AG10803 (cell line): ENCODE data around the gene LUM.

Experiments used
- DNase-seq: peaks from one replicate; pipeline ENCODE4 v3.0.0; 2010; ENCODE audit warnings: low read depth
- H3K4me3 ChIP-seq: 2 replicates; pipeline ENCODE4 v1.5.1; 2011; ENCODE audit warnings: mild to moderate bottlenecking, low read length, control low read depth
- TF ChIP-seq, protein P1 (sequence below): conservative IDR thresholded peaks from 2 replicates; pipeline ENCODE4 v1.5.1; 2011; ENCODE audit warnings: mild to moderate bottlenecking, low read length, control low read depth, inconsistent platforms

The LUM gene

GRCh38 chr12:91061091-91061490 is 50.2 kb downstream of the LUM start:
- no peak overlapping the region for H3K4me3 ChIP-seq
- TF ChIP-seq, protein P1, sequence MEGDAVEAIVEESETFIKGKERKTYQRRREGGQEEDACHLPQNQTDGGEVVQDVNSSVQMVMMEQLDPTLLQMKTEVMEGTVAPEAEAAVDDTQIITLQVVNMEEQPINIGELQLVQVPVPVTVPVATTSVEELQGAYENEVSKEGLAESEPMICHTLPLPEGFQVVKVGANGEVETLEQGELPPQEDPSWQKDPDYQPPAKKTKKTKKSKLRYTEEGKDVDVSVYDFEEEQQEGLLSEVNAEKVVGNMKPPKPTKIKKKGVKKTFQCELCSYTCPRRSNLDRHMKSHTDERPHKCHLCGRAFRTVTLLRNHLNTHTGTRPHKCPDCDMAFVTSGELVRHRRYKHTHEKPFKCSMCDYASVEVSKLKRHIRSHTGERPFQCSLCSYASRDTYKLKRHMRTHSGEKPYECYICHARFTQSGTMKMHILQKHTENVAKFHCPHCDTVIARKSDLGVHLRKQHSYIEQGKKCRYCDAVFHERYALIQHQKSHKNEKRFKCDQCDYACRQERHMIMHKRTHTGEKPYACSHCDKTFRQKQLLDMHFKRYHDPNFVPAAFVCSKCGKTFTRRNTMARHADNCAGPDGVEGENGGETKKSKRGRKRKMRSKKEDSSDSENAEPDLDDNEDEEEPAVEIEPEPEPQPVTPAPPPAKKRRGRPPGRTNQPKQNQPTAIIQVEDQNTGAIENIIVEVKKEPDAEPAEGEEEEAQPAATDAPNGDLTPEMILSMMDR: no peak
- no peak for DNase-seq

DNA sequence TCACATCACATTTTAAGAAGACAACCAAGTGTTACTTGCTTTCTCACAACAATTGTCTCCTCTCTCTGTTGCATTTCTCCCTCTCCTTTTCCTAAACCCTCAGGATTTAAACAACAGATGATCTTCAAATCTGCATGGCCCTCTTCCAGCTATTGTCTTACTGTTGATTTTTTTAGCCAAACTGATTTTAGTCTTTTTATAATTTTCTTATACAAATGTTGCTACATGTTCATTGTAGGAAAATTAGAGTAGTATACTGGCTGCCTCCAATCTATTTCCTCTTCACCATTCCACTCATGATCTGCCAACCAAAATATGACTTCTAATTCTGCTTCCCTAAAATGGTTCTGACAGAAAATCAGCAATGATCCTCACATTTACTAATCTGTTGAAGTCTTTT is 52.1 kb downstream of the LUM start:
- DNase-seq: no peak
- H3K4me3 ChIP-seq: no peak overlapping the region
- TF ChIP-seq, protein P1: no peak

DNA sequence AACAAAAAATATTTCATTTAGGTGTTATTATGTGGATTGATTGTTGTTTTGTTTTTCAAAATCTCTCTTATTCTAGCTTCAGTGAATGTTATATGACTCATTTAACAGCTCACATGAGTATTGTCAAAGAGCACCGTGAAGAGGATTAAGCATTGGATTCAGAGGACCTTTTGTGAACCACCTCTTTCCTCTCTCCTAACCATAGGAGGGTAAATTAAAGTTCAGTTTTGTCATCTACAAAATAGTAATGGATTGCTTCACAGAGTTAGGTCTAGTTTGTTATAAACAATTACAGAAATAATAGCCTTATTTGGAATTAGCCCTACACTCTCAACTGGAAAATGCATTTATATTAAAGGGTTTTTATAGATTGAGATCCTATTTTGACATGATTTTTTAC is 52.5 kb downstream of the LUM start:
- TF ChIP-seq, protein P1: no peak
- H3K4me3 ChIP-seq: no peak overlapping the region
- no peak for DNase-seq

- no peak for DNase-seq
- TF ChIP-seq, protein P1: no peak
- H3K4me3 ChIP-seq: no peak within 1 kb of the TSS
These were observed 53.7 kb downstream of the LUM start, which contains the start of gene KERA for GRCh38 chr12:91057368-91058165. KERA (minus strand) TSS chr12:91058024; CDS start chr12:91056281, 1,743 bp downstream.

DNA sequence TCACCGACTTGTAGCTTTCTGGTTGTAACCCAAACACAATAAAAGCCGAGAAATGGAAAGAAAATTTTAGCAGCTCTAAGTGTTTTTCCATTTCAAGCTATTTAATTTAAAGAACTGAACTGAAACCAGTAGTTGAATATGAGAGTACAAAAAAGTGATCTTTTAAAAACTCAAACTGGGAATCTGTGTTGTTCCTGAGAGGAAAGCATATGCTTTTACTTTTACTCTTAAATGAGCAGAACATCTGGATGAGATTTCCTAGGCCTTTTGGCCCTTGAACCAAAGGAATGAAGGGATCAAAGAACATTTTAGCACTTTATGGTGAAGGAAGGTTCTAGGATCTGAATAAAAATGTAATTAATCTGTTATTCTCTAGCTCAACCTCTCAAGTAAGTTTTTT is 54.8 kb downstream of the LUM start:
- TF ChIP-seq, protein P1: no peak

GRCh38 chr12:91055976-91056375 is 55.3 kb downstream of the LUM start:
- no peak overlapping the region for H3K4me3 ChIP-seq
- TF ChIP-seq, protein P1: no peak
- DNase-seq: no peak

More for the DNA sequence above, 54.8 kb downstream of the LUM start:
- H3K4me3 ChIP-seq: no peak overlapping the region
- peak; percentile 12 for DNase-seq

- no peak overlapping the region for H3K4me3 ChIP-seq
- TF ChIP-seq, protein P1: peak; percentile 18
- DNase-seq: peak; percentile 94
These were observed 57.2 kb downstream of the LUM start for GRCh38 chr12:91053951-91054715.
